ELR (cell line): ENCODE data around the gene HS6ST2.
"Not testable (repeated sequence)": the region's sequence is repeated elsewhere in the genome, so short reads cannot be mapped to it uniquely, and the experiment has no call there.

Experiments used
- DNase-seq: peaks from one replicate; pipeline ENCODE4 v3.0.0-alpha.2; 2015; ENCODE audit warnings: low read depth

The HS6ST2 gene

DNA sequence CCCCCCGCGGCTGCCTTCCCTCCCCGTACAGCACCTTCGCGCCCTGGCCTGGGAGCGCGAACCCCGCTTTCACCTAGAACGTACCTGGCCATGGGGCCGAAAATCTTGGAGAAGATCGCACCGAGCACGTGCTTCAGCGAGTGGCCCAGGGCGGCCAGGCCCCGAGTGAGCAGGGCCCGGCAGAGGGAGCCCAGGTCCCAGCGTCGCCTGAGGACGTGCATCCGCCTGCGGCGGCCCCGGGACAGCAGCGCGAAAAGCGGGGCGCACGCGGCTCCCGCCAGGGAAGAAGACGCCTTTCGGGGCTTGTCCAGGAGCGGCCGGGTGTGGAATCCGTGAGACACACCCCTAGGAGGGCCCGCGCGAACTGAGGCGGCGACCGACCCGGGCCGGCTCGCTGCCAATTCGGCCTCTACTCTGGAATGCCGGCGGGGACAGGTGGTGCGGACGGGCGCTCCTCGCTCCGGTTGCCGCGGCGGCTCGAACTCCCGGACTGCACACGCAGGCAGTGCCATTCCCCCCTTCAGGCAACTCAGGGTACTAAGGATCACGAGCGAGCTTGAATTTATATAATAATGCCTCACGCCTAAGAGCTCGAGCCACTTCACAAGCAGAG, at the start of gene HS6ST2:
TSS of gene HS6ST2 (minus strand) at position 539 of the 613 bp plus-strand sequence.
- no peak for DNase-seq

DNA sequence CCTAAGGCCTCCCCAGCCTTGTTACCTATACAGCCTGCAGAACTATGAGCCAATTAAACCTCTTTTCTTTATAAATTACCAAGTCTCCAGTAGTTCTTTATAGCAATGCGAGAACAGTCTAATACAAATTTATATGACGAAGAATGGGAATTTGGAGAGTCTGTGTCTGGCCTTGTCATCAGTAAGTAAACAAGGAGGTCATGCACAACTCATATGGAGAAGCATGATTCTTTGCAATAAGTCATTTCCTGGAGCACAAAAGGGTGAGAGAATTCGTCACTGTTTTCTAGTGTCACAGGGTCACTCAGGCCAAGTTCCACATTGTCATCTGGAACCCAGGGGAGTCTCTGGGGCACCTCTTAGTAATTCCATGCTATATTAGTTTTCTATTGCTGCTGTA, 49.0 kb upstream of the HS6ST2 start:
- no peak for DNase-seq

DNA sequence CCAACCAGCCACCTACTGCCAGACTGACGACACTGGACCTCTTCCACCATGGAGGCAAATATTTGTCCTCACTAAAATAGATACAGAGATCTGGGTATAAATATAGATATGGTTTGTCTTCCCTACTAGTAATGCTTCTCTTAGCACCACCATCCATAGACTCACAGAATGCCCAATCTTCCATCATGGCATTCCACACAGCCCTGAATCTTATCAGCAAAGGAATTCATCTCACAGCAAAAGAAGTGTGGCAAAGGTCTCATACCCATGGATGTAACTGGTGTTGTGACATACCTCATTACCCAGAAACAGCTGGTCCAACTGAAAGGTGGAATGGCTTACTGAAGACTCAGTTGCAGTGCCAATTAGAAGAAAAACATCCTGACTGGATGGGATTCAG, 47.2 kb upstream of the HS6ST2 start:
- DNase-seq, result no peak

DNA sequence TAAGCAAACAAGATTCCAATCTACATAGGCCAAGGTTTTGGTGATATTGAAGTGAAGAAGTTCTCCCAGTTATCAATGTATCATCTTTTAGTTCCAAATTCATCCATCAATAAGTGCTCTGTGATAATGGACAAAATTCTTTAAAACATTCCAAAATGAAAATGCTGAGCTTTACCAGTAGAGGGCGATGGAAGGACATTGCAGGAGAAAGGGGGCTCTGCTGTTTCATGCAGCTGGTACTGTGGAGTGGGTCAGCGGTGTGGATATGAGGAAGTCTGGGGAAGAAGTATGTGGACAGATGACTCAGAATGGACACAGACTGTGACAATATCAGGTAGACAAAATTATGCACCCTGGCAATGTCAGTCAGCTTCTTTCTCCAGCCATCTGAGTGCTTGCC, 46.6 kb upstream of the HS6ST2 start:
- peak; percentile 0 for DNase-seq

DNA sequence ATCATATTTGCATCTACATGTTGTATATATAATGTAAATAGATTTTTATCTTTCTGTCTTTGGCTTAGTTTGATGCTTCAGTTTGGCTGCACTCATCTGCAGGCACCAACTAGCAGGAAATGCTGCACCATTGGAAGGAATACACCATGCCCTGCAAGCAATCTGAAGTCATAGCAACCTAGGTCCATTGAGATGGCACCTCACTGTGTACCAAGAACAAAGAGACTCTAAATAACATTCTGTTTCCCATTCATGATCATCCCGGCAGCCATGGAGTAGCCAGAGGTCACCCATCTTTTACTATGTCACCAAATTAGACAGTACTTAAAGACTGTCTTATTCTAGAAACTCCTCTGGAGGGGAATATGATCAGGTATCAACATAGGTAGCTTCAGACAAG, 40.8 kb upstream of the HS6ST2 start:
- no peak for DNase-seq

DNA sequence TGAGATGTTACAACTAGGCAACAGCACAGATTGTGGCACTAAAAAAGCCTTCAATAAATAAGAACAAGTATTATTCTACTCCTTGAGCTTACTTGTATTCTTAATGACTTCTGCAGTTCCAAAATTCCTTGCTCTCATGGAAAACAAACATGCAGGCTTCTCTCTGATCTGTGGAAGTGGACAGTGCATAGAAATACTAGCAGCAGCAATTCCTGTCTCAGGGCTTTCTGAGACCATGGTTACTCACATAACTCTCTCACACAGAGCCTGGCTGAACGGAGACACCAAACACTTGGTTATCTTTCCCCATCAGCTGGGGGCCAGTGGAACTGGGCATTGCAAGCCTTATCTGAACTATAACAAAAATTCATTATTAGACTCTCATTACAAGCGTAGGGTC, 32.4 kb upstream of the HS6ST2 start:
- no peak for DNase-seq

DNA sequence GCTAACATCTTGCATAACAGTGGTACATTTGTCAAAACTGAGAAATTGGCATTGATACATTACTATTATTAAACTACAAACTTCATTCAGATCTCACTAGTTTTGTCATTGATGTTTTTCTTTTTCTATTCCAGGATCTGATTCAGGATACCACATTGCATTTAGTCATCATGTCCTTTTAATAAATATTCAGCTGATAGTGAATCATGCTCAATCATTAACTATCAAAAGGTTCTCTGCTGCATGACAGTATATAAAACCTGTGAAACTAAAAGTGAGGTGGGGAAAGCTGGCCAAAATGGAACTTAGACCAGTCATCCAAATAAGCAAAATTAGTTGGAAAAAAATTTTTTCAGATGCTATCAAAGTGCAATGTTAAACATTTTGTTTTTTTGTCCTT, 28.1 kb upstream of the HS6ST2 start:
- DNase-seq, result no peak

DNA sequence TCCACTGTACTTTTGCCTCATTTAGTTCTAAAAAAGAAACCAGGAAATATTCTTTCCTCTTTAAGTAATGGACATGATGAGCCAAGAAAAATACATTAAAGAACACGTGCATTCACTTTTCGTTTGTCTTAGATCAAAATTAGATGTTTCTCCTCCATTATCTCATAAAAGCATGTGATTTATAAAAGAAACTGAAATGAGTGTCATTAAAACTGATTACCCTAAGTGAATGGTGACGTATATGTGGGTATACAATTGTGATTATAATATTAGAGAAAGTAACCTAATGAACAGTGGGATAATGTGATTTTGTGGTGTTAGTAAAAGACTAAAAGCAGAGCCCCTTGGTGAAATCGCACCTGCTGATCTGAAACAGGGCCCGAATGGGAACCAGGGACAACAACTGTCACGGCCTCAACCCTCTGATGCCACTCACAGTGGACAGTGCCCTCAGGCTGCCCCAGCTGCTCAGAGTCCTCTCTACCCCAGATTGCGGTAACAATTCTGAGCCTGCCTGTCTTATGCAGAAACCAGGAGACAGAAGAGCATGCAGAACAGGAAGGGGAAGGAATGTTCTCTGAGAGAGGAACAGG, 25.7 kb upstream of the HS6ST2 start:
- DNase-seq, result no peak

DNA sequence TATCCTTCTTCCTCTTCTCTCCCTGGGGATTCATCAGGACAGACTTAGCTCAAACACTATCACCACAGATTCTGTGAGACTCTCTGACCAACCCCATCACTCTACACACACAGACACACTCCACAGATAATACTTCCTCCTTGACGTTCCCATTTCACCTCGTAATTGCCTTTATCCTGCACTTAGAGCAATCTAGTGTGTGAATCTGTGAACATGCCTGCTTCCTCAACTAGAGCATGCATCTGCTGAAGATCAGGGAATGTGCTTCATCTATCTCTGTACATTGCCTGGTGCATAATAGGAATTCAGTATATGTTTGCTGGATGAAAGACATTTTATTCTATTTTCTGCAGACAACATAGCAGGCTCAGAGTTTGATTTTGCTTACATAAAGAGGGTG, 25.1 kb upstream of the HS6ST2 start:
- DNase-seq, result no peak

DNA sequence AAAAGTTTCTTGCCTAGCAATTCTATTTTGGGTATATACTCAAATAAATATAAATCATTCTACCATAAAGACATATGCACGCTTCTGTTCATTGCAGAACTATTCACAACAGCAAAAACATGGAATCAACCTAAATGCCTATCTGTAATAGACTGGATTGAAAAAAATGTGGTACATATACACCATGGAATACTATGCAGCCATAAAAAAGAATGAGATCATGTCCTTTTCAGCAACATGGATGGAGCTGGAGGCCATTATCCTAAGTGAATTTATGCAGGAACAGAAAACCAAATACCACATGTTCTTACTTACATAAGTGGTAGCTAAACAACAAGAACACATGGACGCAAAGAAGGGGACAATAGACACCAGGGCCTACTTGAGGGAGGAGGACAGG, 21.6 kb upstream of the HS6ST2 start:
- not testable (repeated sequence) for DNase-seq

DNA sequence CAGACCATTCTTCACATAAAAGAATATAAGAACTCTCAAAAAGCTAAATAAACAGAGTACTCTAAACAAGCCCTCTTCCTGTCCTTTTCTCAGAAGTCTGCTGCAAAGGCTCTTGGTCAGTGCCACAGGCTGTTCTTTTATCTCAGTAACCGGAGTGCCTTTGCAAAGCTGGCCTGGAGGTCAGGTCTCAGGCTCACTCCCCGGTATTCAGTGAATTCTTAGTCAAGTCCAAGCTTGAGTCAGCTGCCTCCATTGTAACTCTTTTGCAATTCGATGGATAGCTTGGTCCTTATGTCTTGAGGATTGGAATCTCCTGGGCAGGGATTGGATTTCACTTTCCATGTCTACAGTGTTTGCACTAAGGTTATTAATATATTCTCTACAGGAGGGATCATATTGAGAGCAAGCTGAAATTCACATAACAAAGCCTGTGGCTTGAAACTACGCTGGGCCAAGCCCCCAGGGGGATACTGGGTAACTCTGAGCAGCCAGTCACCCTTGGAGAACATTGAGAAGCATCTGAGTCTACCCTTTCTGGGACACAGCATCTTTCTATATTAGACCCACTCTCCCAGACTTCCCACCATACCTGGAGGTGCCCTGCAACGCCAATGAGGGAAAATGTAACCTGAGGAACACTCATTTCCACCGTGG, 10.0 kb upstream of the HS6ST2 start:
- no peak for DNase-seq

DNA sequence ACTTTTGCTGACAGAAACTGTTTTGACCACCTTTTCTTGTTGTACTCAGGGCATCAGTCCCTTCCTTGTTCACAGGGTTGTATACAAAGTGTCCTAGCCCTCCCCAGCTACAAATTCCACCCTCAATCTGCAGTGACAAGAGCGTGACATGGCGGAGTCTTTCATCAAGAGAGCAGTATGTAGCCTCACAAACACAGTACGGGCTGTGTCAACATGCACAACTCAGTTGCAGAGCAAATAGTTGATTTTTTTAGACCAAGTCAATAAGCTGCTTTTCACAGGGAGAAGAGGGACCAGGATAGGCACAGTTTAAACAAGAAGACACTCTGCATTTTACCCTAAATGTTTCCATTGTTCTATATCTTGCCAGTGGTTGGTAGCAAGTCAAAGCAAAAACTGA, 8.6 kb upstream of the HS6ST2 start:
- no peak for DNase-seq

DNA sequence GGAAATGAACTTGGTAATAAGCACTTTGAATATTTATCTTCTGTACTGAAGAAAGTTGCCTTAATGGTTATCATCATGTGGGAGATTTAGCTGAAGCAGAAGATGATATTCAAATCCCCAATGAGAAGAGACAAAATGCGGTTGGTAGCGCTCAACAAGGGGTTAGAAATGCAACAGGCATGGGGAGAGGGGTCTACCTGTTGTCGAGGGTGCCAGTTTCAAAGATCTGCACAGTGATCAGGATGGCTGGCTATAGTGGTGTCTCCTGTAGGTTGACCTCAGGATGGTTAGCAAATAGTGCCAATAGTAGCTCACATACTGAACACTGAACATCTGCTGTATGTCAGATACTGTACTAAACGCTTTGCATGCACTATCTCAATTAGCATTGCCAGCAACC, 7.0 kb upstream of the HS6ST2 start:
- no peak for DNase-seq

DNA sequence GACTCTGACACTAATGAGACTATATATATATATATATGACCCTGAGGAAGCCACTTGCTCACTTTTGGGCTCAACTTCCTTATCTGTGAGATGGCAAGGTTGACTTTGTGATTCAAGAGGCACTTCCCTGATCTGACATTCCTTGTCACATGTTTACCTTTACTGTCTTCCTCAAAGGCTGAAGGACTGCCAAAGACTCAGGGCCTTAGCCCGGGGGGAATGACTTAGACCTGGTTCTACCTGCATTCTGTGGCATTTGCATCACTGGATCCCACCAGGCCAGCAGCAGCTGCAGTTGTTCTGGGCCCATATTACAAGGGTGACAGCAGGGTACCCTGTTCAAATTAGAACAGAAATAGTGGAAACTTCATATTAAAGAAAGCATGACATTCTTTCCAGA, 3.1 kb upstream of the HS6ST2 start:
- DNase-seq, result no peak

DNA sequence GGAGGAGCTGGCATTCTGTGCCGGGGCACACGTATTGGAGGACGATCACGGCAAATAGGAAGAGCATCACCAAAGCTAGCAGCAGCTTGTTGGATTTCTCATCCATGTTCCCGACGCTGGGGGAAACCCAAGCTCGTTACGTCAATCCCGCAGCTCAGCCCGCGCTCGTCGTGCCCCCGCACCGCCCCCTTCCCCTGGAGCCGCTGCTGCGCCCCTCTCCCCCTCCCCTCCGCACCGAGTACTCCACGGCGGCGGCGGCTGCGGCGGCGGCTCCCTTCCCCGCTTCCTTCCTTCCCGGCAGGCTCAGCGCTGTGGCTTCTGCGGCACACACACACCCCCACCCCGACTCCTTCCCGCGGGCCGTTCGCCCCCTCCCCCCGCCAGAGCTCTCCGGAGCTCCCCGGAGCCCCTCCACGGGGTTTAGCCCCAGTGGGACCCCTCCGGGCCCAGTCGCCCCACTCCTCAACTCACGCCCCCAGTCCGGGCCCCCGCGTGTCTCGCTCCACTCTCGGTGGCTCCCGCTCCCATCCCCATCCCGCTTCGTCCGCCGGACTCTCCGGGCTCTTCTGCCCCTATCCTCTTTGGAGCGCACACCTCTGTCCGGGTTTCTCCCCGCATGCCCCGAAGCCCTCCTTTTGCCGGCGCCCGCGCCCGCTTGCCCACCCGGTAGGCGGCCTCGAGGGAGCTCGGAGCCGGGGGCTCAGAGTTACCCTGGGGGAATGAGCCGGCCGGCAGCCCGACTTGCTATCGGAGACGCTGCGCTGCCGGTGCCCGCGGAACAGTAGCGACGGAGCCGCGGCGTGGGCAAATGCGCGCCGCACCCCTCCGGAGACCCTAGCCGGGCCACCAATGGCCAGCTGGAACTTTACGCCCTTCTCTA, 978 bp downstream of the HS6ST2 start:
- no peak for DNase-seq

DNA sequence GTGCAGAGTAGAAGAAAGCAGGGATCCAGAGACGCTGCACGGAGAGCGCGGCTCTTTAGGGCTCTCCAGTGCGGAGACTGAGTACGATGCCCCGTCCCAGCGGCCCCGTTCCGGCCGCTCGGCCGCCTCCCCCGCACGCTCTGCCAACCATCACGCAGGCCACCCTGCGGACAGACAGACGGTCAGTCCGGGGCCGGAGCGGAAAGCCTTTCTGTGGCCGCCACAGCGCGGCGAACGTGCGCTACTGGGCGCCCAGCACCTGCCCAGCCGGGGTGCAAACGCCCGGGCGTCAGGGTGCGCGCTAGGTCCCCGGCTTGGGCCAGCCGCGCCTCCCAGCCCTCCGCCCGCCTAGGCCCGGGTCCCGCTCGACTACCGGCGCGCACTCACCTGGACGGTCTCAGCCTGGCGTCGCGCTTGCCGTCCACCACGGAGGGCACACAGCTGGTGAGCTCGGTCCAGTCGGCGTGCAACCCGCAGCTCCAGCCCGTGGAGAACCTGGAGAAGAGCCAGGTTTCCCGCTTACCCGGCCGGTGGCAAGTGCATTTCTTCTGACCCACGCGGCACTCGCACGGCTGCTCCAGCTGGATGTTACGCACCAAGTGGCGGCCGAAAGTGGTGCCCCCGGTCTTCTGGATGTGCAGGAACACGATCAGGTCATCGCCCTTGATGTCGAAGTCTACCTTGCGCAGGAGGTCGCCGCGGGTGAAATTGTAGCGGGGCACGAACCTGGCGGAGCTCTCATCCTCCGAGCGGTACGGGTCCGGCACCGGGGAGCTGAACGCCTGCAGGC, 1.8 kb downstream of the HS6ST2 start:
- no peak for DNase-seq

DNA sequence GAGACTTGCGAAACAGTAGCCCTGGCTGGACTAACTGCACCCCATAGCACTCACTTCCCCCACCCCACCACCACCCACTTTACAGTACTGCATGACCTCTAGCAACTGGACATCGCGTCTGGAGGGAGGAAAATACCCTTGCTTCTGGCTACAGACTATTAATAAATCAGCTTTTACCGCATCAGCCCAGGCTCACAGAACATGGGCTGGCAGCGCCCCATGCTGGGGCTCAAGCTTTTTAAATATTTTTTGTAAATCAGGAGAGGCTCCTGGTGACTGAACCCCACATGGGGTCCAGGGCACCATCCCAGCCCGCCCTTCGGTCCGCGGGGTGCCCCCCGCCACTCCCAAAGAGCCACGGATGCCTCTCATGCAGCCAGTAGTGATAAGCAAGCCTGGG, 2.7 kb downstream of the HS6ST2 start:
- no peak for DNase-seq

DNA sequence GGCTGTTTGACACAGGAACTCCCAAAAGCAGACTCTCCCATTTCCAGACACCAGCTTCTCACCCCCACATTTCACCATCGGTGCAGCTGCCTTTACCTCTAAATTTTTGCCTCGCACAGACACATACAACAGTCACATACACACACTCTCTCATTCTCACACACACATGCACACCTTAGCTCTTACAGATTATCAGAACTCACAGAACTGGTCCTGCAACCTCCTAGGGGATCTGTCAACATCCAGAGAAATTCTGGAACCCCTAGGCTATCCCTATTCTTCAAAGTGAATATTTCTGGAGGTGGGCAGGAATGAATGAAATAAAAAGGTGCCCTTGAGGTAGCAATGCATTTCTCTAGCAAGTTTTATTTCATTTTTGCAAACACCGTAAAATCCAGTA, 4.1 kb downstream of the HS6ST2 start:
- DNase-seq, result no peak

DNA sequence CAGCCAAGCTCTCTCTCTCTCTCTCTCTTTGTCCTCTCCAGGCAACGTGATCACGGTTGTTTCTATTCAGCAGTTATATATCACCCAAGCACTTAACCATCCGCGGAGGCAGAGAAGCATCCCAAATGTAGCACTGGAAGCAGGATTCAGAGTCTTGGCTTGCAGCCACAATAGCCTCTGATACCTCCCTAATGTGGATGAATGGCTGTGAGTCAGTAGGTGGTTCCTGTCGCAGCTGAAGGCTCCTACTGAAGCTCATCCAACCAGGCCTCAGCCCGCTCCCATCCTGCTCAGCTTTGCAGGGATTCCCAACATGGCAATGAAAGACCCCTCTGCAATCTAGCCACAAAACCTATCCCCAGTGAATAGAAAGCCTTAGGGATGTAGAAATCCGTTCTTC, 5.1 kb downstream of the HS6ST2 start:
- no peak for DNase-seq

DNA sequence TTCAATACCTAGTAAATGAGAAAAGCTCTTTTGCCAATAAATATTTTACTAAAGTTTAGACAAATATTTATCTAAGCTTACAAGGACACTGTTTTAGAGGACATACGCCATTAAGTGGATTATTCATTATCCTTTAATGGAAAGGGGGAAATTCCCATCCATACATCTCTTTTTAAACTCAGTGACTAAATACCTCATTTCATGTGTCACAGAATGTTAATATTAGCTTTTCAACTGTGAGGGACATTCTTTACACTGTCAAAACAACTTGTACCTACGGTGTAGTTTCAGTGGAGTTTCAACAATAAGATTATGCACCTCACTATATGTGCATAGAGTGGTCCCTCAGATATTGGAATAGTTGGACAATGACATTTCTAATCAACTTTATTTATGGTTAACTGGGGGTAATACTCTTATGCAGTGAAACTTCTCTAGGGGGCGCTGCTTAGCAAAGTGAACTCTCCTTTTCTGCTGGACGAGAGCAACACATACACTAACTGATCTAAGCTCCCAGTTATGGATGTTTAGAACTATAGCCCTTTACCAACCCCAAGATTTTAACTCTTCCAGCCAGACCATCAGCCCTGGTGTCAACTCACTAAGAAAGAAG, 9.7 kb downstream of the HS6ST2 start:
- DNase-seq, result no peak

DNA sequence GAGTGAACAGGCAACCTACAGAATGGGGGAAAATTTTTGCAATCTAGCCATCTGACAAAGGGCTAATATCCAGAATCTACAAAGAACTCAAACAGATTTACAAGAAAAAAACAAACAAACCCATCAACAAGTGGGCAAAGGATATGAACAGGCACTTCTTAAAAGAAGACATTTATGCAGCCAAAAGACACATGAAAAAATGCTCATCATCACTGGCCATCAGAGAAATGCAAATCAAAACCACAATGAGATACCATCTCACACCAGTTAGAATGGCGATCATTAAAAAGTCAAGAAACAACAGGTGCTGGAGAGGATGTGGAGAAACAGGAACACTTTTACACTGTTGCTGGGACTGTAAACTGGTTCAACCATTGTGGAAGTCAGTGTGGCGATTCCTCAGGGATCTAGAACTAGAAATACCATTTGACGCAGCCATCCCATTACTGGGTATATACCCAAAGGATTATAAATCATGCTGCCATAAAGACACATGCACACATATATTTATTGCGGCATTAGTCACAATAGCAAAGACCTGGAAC, 13.3 kb downstream of the HS6ST2 start:
- DNase-seq, result not testable (repeated sequence)
